IPS DF 6.9 (cell line): Measurements from ENCODE around the gene CARMIL1.

Experiments
- DNase-seq: peaks from one replicate; pipeline ENCODE4 v3.0.0-alpha.2; 2013; ENCODE audit warnings: low read depth, low spot score
- H3K27ac ChIP-seq: one replicate; pipeline ENCODE4 v1.5.1; 2013; ENCODE audit warnings: low read length, control low read depth
- H3K27me3 ChIP-seq: 2 replicates; pipeline ENCODE4 v1.6.1; 2013; ENCODE audit warnings: mild to moderate bottlenecking, low read length; ENCODE audit not compliant: control insufficient read depth, insufficient read depth
- H3K36me3 ChIP-seq: 2 replicates; pipeline ENCODE4 v1.6.1; 2013; ENCODE audit warnings: low read length; ENCODE audit not compliant: control insufficient read depth, insufficient read depth
- H3K4me1 ChIP-seq: 2 replicates; pipeline ENCODE4 v1.6.1; 2013; ENCODE audit warnings: low read length; ENCODE audit not compliant: control insufficient read depth, insufficient read depth
- H3K4me3 ChIP-seq: 2 replicates; pipeline ENCODE4 v1.5.1; 2013; ENCODE audit warnings: mild to moderate bottlenecking, low read length
- H3K9me3 ChIP-seq: 2 replicates; pipeline ENCODE4 v1.6.1; 2013; ENCODE audit warnings: low read length, inconsistent platforms; ENCODE audit not compliant: control insufficient read depth, insufficient read depth
- WGBS: extraction: QIAGEN DNeasy Blood & Tissue Kit; methylation state at CpG from one replicate; pipeline ENCODE4 v1.1.7; 2013; ENCODE audit warnings: mixed read lengths, missing lambda C conversion rate; ENCODE audit not compliant: insufficient read length, insufficient coverage; 5-methylcytosine and 5-hydroxymethylcytosine counted together

Gene CARMIL1

DNA sequence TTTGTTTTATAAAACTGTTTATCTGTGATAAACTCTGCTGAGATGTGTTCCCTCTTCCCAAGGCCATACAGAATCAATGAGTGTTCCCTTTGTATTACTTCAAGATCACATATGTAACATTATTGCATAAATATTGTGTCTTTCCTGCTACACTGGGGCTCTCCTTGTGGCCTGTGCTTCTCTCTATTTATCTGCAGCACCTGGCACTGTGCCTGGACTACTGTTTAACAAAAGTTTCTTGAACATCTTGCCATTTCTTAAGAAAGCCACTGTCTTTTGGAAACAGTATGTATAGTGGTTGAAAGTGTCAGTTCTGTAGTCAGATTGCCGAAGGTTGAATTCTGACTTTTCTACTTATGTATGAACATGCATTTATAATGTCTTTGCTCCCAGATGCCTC, 203.8 kb downstream of the CARMIL1 start:
- no CpG with 5 or more reads among the region's 1 CpG for WGBS
- Histone ChIP-seq H3K4me1 (no peaks in the 10 kb centered on the region), H3K4me3 (no peak overlapping the region), H3K27me3 (no peaks in the 10 kb centered on the region), H3K36me3 (no peaks in the 10 kb centered on the region), H3K27ac (no peak overlapping the region), H3K9me3 (no peaks in the 10 kb centered on the region)
- no peak for DNase-seq

DNA sequence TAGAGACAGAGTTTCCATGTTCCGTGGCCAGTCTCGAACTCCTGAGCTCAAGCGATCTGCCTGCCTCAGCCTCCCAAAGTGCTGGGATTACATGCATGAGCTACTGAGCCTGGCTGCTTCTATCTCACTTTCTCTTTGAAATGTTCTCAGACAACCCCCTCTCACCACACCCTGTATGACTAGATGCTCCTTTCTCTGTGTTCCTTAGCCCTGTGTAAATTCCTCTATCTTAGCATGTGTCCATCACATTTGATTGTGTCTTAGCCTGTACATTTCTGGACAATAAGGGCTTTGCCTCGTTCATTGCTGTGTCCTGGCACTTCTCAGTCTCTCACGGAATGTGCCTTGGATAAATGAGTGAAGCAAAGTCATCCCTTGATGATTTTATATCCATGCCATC, 204.8 kb downstream of the CARMIL1 start:
- Histone ChIP-seq H3K27ac (no peak overlapping the region), H3K4me3 (no peak overlapping the region), H3K27me3 (no peaks in the 10 kb centered on the region), H3K9me3 (no peaks in the 10 kb centered on the region), H3K36me3 (no peaks in the 10 kb centered on the region), H3K4me1 (no peaks in the 10 kb centered on the region)
- WGBS, result no CpG with 5 or more reads among the region's 5 CpGs
- no peak for DNase-seq

DNA sequence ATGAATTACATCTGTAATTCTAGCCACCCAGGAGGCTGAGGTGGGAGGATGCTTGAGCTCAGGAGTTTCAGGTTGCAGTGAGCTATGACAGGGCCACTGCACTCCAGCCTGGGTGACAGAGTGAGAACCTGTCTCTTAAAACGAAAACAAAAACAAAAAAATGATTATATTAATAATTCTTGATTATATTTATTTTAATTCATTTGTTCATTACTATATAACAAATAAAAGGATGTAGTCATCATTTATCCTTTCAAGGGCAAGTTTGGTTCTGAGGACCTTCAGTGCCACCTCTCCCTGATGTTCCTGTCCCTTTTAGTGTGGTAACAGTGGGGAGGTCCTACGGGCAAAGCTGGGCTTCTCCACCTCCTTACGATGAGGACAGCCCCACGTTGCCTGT, 205.7 kb downstream of the CARMIL1 start:
- no peak overlapping the region for H3K27ac ChIP-seq
- H3K9me3 ChIP-seq, result no peaks in the 10 kb centered on the region
- H3K4me1 ChIP-seq, result no peaks in the 10 kb centered on the region; the same call in 1 of the 2 replicates
- H3K27me3 ChIP-seq, result no peaks in the 10 kb centered on the region
- DNase-seq, result no peak
- H3K36me3 ChIP-seq, result no peaks in the 10 kb centered on the region
- H3K4me3 ChIP-seq, result no peak overlapping the region
- WGBS, result no CpG with 5 or more reads among the region's 4 CpGs

DNA sequence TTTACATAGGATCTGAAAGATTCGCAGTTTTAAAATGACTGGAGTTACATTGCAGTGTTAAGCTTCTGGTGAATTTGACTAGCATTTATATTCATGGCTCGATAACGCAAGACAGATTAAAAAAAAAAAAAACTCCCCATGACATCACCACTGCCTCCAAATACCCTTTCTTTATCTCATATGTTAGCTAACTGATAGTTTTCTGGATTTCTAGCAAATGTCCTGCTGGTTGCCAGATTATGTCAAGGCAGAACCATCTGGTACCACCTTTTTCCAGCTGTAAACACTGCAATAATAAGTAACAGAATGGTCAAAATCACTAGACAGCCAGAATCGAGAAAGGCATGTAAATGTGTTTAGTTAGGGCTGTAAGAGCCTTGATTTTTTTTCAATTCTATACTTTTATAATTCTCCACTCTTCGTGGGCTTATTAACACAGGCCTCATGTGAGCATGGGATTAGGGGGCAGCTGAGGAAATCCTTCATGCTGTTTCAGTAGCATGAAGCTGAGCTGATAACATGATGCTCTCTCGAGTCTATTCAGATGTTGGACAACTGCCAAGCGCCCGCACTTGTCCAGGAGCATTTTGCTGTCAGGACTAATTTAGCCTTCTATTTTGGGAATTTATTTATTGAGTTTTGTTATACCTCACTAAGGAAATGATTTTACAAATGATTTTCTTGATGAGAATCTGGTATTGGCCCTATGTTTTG, 206.8 kb downstream of the CARMIL1 start:
- Histone ChIP-seq H3K4me3 (no peak overlapping the region), H3K27me3 (no peaks in the 10 kb centered on the region), H3K9me3 (no peaks in the 10 kb centered on the region), H3K27ac (no peak overlapping the region), H3K4me1 (no peaks in the 10 kb centered on the region; the same call in 1 of the 2 replicates), H3K36me3 (no peaks in the 10 kb centered on the region)
- WGBS, result no CpG with 5 or more reads among the region's 8 CpGs
- DNase-seq, result no peak

DNA sequence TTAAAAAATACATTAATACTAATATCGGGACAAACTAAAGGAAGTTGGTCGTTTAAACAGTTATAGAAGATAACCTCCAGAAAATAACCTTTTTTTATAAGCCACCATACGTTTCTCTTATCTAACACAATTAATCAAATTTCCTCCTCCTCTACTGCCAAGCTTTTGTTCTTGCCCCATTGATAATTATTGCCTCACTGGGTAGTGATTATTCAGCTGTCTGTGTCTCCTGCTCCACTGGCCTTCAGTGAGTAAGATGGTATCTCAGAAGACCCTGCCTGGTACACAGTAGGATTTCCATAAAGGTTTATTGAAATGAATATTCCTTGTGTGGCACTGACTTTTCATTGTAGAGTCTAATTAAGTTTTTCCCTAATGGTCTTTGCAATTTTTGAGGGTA, 207.4 kb downstream of the CARMIL1 start:
- Histone ChIP-seq H3K4me3 (no peak overlapping the region), H3K27ac (no peak overlapping the region), H3K4me1 (no peaks in the 10 kb centered on the region; the same call in 1 of the 2 replicates), H3K36me3 (no peaks in the 10 kb centered on the region), H3K9me3 (no peaks in the 10 kb centered on the region), H3K27me3 (no peaks in the 10 kb centered on the region)
- no peak for DNase-seq
- 100% methylated on average over 1 of the region's 3 CpGs for WGBS

DNA sequence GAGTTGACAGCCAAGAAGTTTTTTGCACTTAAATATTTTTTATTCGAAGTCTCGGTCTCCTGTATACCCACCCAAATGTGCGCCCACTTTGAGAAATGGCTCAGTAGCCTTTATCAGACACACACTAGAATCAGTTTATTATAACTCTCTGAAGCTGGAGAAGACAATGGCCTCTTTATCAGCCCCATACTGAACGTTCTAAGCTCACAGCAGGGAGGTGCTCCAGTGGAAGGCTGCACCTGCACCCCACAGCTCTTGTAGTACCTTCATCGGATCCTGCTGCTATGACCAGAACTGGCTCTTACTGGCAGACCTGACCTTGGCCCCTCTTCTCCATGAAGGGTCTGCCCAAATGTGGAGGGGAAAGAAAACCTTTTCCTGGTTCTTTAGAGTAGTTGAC, 207.8 kb downstream of the CARMIL1 start:
- H3K9me3 ChIP-seq, result no peaks in the 10 kb centered on the region
- no peaks in the 10 kb centered on the region; the same call in 1 of the 2 replicates for H3K4me1 ChIP-seq
- no peak for DNase-seq
- WGBS, result no CpG with 5 or more reads among the region's 5 CpGs
- no peak overlapping the region for H3K27ac ChIP-seq
- H3K36me3 ChIP-seq, result no peaks in the 10 kb centered on the region
- H3K27me3 ChIP-seq, result no peaks in the 10 kb centered on the region
- H3K4me3 ChIP-seq, result no peak overlapping the region

DNA sequence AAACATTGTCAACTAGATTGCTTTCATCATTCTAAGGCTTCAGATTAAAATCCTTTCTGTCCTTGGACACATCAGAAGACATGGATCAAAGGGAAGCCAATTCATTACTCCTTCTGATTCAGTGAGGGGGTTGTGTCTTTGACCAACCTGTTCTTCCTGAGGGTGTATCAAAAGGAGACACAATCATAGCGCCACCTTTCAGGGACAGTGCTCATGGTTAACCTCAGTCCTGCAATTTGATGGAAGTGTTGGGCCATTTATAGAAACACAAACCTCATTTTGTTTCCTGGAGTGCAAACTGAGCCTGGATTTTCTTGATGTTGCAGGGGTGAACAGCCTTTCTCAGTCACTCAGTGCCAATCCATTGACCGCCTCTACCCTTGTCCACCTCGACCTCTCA, 209.0 kb downstream of the CARMIL1 start:
- Histone ChIP-seq H3K4me1 (no peaks in the 10 kb centered on the region; the same call in 1 of the 2 replicates), H3K36me3 (no peaks in the 10 kb centered on the region), H3K9me3 (no peaks in the 10 kb centered on the region), H3K27me3 (no peaks in the 10 kb centered on the region), H3K27ac (no peak overlapping the region), H3K4me3 (no peak overlapping the region)
- no peak for DNase-seq
- no CpG with 5 or more reads among the region's 3 CpGs for WGBS

DNA sequence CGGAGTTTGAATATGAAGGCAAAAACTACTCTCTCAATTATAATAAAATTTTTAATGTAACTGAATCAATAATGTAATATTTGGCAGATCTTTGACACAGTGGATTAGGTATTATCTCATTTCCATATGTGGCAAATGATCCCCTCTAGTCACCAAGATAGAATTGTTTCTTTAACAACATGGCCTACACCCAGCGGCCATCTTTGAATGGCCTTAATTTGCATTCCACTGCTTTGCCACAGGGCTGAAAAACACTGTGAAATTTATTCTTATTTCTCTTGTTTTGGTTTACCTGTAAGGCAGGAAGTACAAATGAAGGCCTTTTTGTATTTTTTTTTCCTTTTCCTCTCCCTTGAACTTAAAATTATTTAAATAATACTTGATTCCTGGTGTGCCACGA, 210.2 kb downstream of the CARMIL1 start:
- H3K27me3 ChIP-seq, result no peaks in the 10 kb centered on the region
- H3K4me3 ChIP-seq, result no peak overlapping the region
- no peaks in the 10 kb centered on the region for H3K9me3 ChIP-seq
- no CpG with 5 or more reads among the region's 3 CpGs for WGBS
- no peaks in the 10 kb centered on the region for H3K36me3 ChIP-seq
- no peaks in the 10 kb centered on the region; the same call in 1 of the 2 replicates for H3K4me1 ChIP-seq
- no peak overlapping the region for H3K27ac ChIP-seq
- DNase-seq, result no peak

DNA sequence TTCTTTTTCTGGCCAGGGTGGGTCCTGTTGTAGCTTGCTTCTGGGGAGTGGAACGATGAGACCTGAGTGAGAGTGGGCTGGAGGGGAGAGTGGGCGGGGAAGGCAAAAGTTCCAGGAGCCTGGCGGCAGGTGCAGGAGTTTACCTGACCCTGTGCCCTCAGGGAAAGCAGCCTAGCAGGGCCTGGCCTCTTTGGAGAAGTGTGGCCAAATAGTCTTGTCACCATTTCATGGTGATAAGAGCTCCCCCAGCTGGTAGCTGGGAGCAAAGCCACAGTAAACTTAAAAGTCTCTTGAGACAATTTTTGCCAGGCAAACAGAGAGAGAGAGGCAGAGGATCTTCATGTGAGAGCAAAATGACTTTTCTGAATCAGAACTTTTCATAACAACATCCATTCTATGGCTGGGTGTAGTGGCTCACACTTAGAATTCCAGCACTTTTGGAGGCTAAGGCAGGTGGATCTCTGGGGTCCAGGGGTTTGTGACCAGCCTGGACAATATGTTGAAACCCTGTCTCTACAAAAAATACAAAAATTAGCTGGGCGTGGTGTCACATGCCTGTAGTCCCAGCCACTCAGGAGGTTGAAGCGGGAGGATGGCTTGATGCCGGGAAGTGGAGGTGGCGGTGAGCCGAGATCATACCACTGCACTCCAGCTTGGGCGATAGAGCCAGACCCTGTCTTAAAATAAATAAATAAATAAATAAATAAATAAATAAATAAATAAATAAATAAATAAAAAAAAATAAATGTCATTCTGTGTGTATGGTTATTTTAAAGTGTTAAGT, 211.0 kb downstream of the CARMIL1 start:
- no peak overlapping the region for H3K27ac ChIP-seq
- WGBS, result no CpG with 5 or more reads among the region's 9 CpGs
- peak; percentile 79 for DNase-seq

DNA sequence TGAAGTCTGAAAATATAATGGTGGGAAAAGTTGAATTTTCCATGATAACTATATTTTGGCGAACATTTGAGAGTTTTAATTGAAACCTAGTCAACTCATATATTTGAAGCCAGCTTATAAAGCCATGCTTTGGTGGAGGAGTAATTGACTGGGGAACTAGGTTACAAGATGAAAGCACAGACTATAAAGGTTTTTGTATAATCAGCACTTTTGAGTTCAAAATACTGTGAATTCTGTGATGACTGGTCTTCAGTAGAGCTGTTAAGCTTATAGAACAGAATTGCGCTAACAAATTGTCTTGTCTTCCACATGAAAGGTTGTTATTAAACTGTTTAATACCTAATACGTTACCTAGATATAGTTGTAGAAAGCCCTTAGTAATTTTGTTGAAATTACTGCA, 213.8 kb downstream of the CARMIL1 start:
- H3K27ac ChIP-seq, result no peak overlapping the region
- H3K27me3 ChIP-seq, result no peaks in the 10 kb centered on the region
- WGBS, result no CpG with 5 or more reads among the region's 3 CpGs
- DNase-seq, result no peak
- H3K9me3 ChIP-seq, result no peaks in the 10 kb centered on the region
- H3K4me1 ChIP-seq, result no peaks in the 10 kb centered on the region; the same call in 1 of the 2 replicates
- no peaks in the 10 kb centered on the region for H3K36me3 ChIP-seq
- H3K4me3 ChIP-seq, result no peak overlapping the region

More for the DNA sequence above, 211.0 kb downstream of the CARMIL1 start:
- Histone ChIP-seq H3K4me3 (no peak overlapping the region), H3K9me3 (no peaks in the 10 kb centered on the region), H3K27me3 (no peaks in the 10 kb centered on the region), H3K36me3 (no peaks in the 10 kb centered on the region), H3K4me1 (no peaks in the 10 kb centered on the region; the same call in 1 of the 2 replicates)
